T-helper 22 cell (primary cell): ENCODE results near the gene INA.

ENCODE experiments used
- DNase-seq: peaks from one replicate; pipeline ENCODE4 v3.0.0-alpha.2; 2020; ENCODE audit warnings: low read depth

The INA gene

DNA sequence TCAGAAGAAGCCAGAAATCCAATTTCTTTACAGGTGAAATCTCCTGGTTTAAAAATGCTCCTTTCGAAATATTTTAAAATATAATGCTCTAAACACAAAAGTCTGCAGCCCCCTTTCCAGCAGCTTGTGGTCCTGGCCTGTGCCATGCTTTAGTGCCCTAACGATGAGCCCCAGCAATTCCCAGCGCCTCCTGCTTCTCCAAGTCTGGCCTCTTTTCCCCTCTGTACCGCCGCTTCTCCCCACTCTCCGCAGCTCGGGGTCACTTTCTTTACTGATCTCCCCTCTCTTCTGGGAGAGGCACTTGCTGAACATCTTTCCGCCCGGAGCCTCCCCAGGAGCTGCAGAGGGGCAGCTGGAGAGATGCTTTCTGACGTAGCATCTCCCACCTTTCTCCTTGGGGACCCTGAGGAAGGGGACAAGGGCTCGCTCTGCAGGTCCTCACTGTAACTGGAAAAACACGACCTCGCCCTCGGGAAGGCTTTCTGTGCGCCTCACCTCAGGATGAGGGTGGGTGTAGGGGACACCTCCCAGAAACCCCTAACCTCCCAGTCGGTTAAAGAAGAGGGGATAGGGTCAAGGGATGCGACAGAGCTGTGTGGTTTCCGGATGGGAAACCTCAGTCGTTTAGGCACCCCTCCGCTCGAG is 565 bp upstream of the INA start:
- no peak for DNase-seq

GRCh38 chr10:103277713-103278536 is 987 bp downstream of the INA start:
- no peak for DNase-seq

DNA sequence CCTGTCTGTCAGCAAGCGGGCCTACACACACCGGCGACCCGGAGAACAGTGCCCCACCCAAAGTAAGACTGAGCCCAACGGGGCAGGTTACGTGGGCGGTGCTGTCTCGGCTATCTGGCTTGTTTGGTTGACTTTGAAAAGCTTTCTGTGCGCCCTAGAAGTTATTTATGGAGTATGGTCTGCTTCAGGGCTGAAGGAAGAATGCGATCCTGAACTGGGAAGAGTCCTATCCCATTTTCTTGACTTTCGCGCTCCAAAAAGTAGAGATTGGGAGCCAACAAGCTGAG is 1.5 kb downstream of the INA start:
- DNase-seq = no peak

GRCh38 chr10:103278862-103279298 is 1.9 kb downstream of the INA start:
- DNase-seq = no peak

DNA sequence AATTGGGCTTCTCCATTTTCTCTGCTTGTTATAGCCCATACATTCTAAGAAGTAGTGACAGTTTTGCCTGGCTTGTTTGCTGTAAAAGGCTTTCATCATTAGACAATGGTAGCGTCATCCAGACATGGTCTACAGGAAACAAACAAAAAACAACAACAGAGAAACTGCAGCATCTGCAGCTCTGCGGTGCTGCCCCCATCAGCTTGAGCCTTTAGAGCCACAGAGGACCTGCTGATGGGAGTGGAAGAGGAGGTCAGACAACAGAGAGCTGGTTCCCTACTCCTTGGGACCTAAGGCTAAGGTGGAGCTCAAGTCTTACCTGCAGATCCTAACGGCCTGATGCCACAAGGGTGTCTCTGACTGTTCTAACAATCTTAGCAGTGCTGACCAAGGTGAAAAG is 3.1 kb downstream of the INA start:
- no peak for DNase-seq

- DNase-seq = no peak
Measured at GRCh38 chr10:103280506-103280905, 3.6 kb downstream of the INA start.

DNA sequence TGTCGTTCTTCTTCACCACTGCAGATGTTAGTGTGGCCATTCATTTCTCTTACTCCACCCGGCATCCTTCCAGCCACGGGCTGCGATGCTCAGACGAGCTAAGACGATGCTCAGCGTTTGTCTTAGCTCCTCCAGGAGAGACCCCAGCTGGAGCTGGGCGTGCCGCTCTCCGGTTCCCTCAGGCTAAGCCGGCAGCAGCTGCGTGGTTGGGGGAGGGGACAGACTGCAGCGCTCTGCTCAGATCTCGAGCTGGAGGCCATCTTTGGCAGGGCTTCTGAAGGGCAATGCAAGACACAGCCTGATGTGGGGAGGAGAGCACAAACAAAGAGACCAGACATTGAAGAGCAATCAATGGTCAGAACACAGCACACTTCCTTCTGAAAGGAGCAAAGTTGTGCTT is 4.8 kb downstream of the INA start:
- no peak for DNase-seq

DNA sequence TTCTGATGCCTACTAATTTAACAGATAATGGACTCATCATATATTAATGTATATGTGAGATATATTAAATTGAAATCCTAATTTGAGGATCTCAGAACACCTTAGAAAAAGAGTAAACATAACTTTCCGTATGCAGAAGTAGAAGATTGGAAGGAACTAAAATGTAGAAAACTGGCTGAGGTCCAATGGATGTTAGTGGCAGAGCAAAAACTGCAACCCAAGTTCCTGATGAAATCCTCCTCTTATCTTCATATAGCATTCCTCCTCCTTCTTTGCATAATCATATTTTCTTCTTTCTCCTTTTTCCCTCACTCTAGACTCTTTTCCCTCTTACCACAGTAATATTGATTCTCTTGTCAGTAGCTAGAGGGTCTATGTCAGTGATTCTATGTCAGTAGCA is 6.0 kb downstream of the INA start:
- no peak for DNase-seq

GRCh38 chr10:103284170-103284569 is 7.2 kb downstream of the INA start:
- no peak for DNase-seq

- no peak for DNase-seq
Measured at GRCh38 chr10:103287992-103288391, 11.1 kb downstream of the INA start.

GRCh38 chr10:103291588-103291987 is 14.7 kb downstream of the INA start:
- DNase-seq = no peak

DNA sequence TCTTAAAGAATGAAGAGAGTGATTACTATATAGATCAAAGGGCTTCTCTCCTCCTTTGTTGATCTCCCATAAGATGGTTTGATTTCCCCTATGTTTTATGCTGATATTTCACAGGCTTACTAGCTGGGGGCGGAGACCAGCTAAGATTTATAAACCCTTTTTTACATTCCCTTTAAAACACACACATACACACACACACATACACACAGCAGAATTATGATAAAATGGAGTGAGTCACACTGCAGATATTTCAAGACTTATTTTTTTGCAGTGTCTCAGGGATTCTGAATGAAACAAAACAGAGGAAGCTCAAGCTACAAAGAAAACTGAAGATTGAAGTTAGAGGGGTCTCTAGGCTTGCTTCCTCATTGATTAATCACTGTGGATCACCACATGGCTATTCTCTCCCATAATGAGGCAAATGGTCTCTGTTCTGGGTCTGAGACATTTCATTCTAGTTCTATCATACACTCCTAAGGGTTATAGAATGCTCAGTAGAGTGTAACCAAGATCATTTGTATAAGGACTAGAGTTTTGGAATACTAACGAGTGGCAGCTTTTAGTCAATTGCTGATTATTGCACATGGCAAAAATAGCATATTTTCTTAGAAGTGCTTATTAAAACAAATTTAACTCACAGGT is 18.6 kb downstream of the INA start:
- no peak for DNase-seq

DNA sequence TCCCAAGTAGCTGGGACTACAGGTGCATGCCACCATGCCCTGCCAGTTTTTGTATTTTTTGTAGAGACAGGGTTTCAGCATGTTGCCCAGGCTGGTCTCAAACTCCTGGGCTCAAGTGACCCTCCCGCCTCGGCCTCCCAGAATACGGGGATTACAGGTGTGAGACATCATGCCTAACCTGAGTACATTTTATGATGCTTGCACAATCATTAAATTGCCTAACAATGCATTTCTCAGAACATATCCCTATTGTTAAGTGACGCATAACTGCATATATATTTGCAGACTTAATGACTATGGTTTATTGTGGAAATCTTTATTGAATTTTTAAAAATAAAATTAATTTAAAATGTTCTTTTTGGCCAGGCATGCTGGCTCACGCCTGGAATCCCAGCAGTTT is 30.7 kb downstream of the INA start:
- DNase-seq = no peak

DNA sequence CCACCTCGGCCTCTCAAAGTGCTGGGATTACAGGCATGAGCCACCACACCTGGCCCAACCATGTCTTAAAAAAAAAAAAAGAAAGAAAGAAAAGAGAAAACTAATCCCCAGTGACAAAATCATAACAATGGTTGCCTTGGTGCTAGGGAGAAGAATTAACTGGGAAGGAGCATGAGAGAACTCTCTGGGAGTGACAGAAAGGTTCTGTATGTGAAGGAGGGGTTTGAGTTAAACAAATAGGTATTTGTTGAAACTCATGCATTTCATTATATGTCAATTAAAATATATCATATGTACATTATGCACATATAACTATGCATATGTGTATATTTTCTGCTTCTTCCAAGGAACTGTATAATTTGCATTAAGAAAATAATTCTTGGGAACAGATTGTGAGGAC is 33.3 kb downstream of the INA start:
- no peak for DNase-seq

- DNase-seq = no peak
Measured at GRCh38 chr10:103316087-103316486, 39.1 kb downstream of the INA start.

DNA sequence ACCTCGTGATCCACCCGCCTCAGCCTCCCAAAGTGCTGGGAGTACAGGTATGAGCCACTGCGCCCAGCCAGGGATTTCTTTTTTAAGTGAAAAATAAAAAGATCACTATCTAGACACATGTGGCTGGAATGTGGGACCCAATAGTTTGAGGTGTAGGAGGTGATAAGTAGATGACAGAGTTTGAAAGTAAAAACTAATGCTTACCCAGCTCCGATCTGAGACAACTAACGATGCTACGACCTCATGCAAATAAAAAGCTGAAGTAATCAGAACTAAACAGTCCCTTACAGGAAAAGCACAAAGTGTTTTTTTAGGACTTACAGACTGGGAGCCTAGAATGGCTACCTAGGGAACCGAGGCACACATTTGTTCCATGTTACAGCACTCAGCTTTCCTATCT is 51.0 kb downstream of the INA start:
- no peak for DNase-seq

DNA sequence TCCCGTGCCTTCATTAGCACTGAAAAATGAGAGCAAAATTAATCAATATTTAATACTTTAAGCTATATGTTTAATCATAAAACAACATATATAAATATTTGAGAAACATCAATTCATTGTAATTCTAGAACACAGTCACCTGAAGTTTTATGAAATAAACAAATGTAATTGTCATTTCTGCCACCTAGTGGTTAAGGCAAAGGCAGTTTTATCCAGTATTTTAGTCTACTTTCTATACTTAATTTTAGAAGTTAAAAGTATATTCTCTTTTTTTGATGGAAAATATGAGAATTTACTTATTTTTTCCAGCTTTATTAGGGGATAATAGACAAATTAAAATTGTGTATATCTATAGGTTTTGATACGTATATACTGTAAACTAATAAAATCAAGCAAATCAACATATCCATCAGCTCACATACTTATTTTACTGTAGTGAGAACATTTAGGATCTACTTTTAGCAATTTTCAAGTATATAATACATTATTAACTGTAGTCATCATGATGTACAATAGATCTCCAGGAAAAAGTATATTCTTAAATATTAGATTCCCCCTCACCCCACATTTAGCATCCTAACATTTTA is 57.1 kb downstream of the INA start:
- DNase-seq = no peak

DNA sequence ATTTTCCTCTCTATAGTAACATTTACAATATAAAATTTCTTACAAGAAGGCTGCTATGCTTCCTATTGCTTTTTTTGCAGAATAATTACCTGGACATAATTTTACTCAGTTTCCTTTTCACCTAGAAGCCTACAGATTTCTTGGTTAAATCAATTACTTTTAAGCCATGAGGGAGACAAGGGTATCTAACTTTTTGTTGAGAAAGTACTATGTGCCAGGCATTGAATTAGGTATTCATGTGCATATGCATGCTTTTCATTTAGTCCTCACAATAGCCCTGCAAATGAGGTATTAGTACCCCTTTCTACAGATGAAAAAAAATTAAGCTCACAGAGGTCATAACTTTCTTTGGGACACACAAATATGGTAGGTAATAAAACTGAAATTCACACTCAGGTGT is 57.6 kb downstream of the INA start:
- no peak for DNase-seq

GRCh38 chr10:103336370-103336769 is 59.4 kb downstream of the INA start:
- DNase-seq = no peak
